GM10266 (cell line): ENCODE measurements around the gene FGF4.

Experiments
- DNase-seq: peaks from one replicate; pipeline ENCODE4 v3.0.0; 2012; ENCODE audit errors: extremely low spot score
- CTCF ChIP-seq: IDR thresholded peaks from 2 replicates; pipeline ENCODE4 v1.5.1; 2012; ENCODE audit warnings: mild to moderate bottlenecking, low read depth; ENCODE audit not compliant: control insufficient read depth, insufficient read depth; ENCODE audit errors: missing control alignments

FGF4 gene

DNA sequence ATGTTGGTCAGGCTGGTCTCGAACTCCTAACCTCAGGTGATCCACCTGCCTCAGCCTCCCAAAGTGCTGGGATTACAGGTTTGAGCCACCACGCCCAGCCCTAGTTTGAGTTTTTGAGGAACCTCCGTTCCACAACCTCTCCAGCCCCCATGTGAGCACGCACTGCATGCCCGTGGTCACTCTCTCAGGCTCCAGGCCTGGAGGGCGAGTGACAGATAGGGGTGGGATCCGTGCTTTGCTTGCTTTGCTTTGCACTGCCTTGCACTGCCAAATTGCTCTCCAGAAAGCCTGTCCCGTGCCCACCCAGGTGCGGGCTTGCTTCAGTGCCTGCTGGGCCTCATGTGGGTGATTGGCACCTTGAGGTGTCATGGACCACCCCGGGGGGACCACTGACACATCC is 29.9 kb downstream of the FGF4 start:
- no peak for DNase-seq
- TF ChIP-seq CTCF, result no peak

- DNase-seq, result no peak
- TF ChIP-seq CTCF, result no peak
Measured at GRCh38 chr11:69744435-69744834, 30.7 kb downstream of the FGF4 start.

DNA sequence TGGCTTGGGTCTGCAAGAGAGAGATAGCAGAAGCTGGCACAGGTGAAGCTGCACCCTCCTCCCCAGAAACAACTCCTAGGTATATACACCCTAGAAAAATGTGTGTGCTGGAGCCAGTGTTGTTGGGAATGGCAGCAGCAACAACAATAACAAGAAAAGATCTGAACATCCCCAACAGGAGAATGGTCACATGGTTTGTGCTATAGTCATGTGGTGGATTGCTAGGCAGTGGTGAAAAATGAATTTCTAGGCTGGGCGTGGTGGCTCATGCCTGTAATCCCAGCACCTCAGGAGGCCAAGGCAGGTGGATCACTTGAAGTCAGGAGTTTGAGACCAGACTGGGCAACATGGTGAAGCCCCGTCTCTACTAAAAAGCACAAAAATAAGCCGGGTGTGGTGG is 40.3 kb downstream of the FGF4 start:
- TF ChIP-seq CTCF, result no peak
- DNase-seq, result no peak

- DNase-seq, result no peak
- TF ChIP-seq CTCF, result no peak
Measured at GRCh38 chr11:69734367-69734766, 40.8 kb downstream of the FGF4 start.

- TF ChIP-seq CTCF, result no peak
- no peak for DNase-seq
Measured at GRCh38 chr11:69732910-69733309, 42.2 kb downstream of the FGF4 start.

GRCh38 chr11:69731110-69731509 is 44.0 kb downstream of the FGF4 start:
- no peak for TF ChIP-seq CTCF
- DNase-seq, result no peak

DNA sequence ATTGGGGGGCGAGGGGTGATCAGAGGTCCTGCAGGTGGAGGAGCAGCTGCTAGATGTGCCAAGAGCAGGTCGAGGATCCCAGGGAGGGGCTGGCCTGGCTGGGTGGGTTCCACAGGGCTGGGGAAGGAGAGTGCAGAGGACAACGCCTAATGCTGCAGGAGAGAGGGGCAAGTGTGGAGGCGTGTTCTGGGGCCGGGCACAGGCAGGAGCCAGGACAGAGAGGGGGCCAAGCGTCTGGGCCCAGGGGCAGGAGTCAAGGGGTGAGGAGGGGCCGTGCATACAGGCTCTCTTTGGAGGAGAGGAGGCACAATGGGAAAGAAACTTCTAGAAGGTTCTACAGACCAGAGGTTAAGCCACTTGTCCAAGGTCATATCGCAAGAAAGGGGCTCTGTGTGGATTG is 44.6 kb downstream of the FGF4 start:
- DNase-seq, result no peak
- TF ChIP-seq CTCF, result no peak
